GM19438 (cell line): ENCODE results near the gene GRIK2.
"Not testable (repeated sequence)": the region's sequence is repeated elsewhere in the genome, so short reads cannot be mapped to it uniquely, and the experiment has no call there.

ENCODE experiments used
- ATAC-seq: cut with Tn5 transposase; IDR thresholded peaks from one replicate; pipeline ENCODE4 v1.9.1; 2021; ENCODE audit warnings: low read depth; ENCODE audit not compliant: unreplicated experiment

Gene GRIK2

GRCh38 chr6:102085257-102085656 lies 691.7 kb downstream of the GRIK2 start:
- ATAC-seq, result no peak

GRCh38 chr6:102088160-102088559 lies 694.7 kb downstream of the GRIK2 start:
- ATAC-seq, result not testable (repeated sequence)

- ATAC-seq, result no peak
Observed at GRCh38 chr6:102114402-102114801, 720.9 kb downstream of the GRIK2 start.

- no peak for ATAC-seq
Observed at GRCh38 chr6:102115911-102116310, 722.4 kb downstream of the GRIK2 start.

- no peak for ATAC-seq
Observed at GRCh38 chr6:102118034-102118433, 724.5 kb downstream of the GRIK2 start.
